SK-N-SH (cell line): ENCODE measurements around the gene GRXCR2.

Experiments
- CTCF ChIP-seq: fragments of 200-600 bp; sonication (generic); IDR thresholded peaks from 2 replicates; pipeline ENCODE4 v1.6.1; 2017; ENCODE audit warnings: antibody characterized with exemption, mild to moderate bottlenecking, moderate library complexity
- EZH2phosphoT487 ChIP-seq: fragments of 200-600 bp; sonication (generic); IDR thresholded peaks from 2 replicates; pipeline ENCODE4 v1.6.1; 2017; ENCODE audit warnings: low read depth, mixed run types, mild to moderate bottlenecking, antibody characterized with exemption, moderate library complexity, borderline replicate concordance
- NRF1 ChIP-seq: IDR thresholded peaks from 2 replicates; pipeline ENCODE4 v1.6.1; 2012; ENCODE audit warnings: low read depth, mild to moderate bottlenecking, low read length
- POLR2AphosphoS5 ChIP-seq: IDR thresholded peaks from 2 replicates; pipeline ENCODE4 v1.6.1; 2012; ENCODE audit warnings: low read depth, low read length
- RAD21 ChIP-seq: IDR thresholded peaks from 2 replicates; pipeline ENCODE4 v1.6.1; 2012; ENCODE audit warnings: mild to moderate bottlenecking, low read length
- RFX5 ChIP-seq: IDR thresholded peaks from 2 replicates; pipeline ENCODE4 v1.6.1; 2012; ENCODE audit warnings: mild to moderate bottlenecking, improper control_type of control experiment, low read length
- USF2 ChIP-seq: fragments of 150-350 bp; IDR thresholded peaks from 2 replicates; pipeline ENCODE4 v1.6.1; 2017; ENCODE audit warnings: antibody characterized with exemption, low read length, low read depth, borderline replicate concordance
- ZBTB33 ChIP-seq: IDR thresholded peaks from 2 replicates; pipeline ENCODE4 v1.4.0; 2012; ENCODE audit warnings: low read depth, borderline replicate concordance

- TF ChIP-seq RAD21 = no peak
- no peak for TF ChIP-seq CTCF
- TF ChIP-seq USF2 = no peak
- TF ChIP-seq POLR2AphosphoS5 = no peak
- no peak for TF ChIP-seq ZBTB33
- TF ChIP-seq EZH2phosphoT487 = no peak
- no peak for TF ChIP-seq RFX5
- TF ChIP-seq NRF1 = no peak
These were observed 54.2 kb downstream of the GRXCR2 start for GRCh38 chr5:145818604-145819003.
